Measurements from ENCODE around the gene USP15.

DNA sequence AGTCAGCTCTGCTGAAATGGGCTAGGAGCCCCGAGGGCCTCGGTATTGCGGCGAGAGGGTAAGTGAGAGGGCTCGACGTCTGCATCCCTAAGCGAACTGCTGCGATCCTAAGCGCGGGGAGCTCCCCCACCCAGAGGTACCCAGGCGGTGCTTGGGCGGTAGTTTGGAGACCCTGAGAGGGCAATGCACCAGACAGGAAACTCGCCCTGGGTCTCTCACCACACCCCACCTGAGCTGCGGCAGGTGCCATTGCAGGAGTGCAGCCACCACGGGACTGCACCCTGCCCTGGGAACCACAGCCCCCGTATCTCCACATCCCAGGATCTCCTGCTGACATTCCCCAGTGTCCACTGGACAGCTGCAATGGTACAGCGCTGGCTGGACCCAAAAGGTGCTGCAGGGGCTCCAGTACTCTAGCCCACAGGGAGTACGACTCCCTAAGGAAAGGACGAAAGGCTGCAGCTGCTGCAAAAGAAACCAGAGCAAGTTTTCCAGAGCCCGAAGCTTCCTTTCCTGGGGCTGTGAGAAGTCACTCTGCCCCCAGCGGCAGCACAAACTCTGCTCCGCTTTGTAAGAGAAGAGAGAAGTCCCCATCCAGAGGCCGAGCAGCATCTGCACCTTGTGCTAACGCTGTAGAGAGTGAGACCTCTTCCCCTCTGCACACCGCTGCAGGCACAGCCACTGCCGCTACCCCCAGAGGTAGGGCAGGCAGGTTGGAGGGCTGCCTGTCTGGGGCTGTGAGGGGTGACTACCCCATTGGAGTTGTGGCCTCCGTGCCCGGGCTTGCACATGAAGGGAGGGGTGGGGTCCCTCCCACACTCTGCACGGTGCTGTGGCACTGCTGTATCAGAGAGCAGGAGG lies 175.3 kb downstream of the USP15 start:
- TF ChIP-seq, protein P1, sequence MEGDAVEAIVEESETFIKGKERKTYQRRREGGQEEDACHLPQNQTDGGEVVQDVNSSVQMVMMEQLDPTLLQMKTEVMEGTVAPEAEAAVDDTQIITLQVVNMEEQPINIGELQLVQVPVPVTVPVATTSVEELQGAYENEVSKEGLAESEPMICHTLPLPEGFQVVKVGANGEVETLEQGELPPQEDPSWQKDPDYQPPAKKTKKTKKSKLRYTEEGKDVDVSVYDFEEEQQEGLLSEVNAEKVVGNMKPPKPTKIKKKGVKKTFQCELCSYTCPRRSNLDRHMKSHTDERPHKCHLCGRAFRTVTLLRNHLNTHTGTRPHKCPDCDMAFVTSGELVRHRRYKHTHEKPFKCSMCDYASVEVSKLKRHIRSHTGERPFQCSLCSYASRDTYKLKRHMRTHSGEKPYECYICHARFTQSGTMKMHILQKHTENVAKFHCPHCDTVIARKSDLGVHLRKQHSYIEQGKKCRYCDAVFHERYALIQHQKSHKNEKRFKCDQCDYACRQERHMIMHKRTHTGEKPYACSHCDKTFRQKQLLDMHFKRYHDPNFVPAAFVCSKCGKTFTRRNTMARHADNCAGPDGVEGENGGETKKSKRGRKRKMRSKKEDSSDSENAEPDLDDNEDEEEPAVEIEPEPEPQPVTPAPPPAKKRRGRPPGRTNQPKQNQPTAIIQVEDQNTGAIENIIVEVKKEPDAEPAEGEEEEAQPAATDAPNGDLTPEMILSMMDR (tag by site-specific recombination; IDR thresholded peaks at IDR 0.05) = peak; percentile 83; the same call in 1 of the 2 replicates
- TF ChIP-seq ZNF561 (tag by site-specific recombination; IDR thresholded peaks at IDR 0.05; ENCODE audit: borderline replicate concordance) = no peak
- no peak for TF ChIP-seq REST (tag by site-specific recombination; IDR thresholded peaks at IDR 0.05)
- no peak for TF ChIP-seq ZNF629 (tag by site-specific recombination; IDR thresholded peaks at IDR 0.05)
